Stimulated activated CD8-positive, alpha-beta memory T cell treated with anti-CD3 and anti-CD28 coated beads, Interleukin-4, amount 100 ng/mL, for 1 hour (primary cell): ENCODE data around the gene CAMK2A.

ENCODE experiments used
- DNase-seq, 2 donors: peaks; one replicate each; pipeline ENCODE4 v3.0.0-alpha.2; 2020; ENCODE audit warnings: low read depth in 2 of 2, low spot score in 1 of 2

Gene CAMK2A

DNA sequence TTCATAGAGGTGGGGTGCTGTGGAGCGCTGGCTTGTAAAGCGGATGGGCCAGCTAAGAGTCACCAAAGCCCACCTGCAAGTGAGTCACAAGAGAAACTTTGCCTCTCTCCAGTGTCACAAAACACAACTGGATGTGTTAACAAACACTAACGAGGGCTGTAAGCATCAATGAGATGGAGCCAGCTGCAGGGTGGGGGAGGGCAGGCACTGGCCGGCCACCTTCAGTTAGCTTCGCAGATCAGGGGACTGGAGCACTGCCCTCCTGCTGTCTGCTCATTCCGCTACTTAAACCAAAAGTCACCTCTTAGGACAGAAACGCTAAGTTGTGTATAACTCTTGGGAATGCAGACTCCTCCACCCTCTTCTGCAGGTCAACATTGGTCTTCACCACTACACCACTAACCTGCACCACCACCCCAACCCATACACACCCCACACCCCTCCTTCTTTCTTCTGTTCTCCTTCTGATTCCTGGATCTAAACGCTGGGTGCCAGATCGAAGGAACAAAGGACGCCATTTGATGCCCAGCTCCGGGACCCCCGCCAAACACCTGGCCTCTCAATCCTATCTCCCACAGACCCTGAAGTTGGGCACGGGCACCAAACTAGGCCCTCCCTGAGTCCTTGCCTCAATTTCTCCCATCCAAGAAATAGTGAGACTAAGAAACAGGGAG, 11.1 kb upstream of the CAMK2A start:
- DNase-seq, result no peak

DNA sequence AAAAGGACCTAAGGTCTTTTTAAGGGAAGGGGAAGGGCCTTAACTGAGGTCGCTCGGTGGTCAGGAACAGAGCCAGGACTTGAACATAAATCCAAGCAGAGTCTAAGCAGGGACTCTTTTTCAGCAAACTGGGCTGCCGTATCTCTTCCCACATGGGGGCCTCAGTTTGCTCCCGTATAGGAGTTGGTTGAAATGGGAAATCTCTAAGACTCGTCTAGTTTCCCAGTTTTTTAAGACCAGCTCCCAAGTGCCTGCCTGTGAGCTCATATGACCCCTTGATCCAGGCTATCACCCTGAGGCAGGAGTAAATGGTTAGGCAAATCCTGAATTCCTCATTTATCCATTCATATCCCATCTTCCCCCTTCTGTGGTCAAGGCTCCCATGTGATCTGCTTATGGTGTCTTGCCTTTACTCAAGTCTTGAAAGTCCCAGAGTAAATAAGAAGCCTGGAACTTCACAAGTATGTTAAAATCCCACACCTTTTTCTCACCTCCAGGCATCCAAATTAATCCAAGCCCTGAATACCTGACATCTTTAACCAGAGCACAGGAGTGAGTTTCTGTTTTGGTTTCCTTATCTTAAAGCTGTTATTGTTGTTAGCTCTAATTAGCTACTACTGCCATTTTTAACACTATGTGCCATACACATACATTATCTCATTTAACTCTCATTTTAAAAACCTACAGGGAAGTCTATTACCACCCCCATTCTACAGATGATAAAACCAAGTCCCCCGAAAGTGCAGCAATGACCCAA, 10.2 kb upstream of the CAMK2A start:
- DNase-seq, result no peak

GRCh38 chr5:150298701-150299451, 9.3 kb upstream of the CAMK2A start:
- no peak for DNase-seq

DNA sequence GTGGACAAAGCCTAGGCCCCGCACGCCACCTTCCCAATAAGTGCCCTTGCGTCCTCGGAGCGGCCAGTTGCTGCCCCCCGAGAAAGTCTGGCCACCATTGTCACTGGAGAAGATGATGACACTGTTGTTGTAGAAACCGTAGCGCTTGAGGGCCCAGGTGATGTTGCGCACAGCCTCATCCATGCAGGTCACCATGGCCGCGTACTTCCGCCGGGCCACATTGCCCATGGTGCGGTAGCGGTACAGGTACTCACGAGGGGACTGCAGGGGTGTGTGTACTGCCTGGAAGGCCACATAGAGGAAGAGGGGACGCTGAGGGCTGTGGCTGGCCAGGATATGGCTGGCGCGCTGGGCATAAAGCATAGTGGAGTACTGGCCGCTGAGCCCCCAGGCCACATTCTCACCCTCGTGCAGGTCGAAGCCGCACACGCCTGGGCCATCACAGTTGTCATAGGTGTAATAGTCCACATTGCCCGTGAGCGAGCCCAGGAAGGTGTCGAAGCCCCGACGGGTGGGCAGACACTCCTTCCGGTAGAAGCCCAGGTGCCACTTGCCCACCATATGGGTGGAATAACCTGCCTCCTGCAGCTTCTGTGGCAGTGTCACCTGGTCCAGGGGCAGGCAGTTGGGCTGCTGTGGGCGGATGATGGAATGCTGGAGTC, 8.5 kb upstream of the CAMK2A start:
- DNase-seq, result no peak

DNA sequence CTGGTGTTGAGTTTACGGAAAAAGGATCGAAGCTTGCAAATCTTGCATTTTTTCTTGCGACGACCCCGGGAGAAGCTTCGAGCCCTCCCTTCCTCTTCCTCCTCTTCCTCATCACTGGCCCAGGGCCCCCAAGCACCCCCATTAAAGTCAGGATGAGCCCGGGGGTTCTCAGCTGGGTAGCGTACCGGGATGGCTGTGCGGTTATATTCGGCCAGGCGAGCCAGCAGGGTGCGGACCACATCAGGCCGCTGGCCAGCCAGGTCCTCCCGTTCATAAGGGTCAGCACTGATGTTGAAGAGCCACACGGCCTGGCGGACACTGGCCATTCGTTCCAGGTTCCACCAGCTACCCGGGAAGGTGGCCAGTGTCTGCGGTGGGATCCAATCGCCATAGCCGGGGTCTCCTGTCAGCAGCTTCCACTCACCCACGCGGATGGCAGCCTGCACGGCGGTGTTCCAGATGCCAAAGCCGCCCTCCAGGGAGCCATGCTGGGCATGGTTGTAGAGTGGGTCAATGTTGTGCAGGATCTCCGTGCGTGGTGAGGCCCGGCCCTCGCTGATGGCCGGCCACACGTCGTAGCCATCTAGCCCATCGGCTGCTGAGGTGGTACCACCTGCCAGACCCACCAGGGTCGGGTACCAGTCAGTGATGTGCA, 7.8 kb upstream of the CAMK2A start:
- no peak for DNase-seq

GRCh38 chr5:150296496-150296895, 6.9 kb upstream of the CAMK2A start:
- DNase-seq, result no peak

GRCh38 chr5:150295741-150296486, 6.3 kb upstream of the CAMK2A start:
- no peak for DNase-seq

DNA sequence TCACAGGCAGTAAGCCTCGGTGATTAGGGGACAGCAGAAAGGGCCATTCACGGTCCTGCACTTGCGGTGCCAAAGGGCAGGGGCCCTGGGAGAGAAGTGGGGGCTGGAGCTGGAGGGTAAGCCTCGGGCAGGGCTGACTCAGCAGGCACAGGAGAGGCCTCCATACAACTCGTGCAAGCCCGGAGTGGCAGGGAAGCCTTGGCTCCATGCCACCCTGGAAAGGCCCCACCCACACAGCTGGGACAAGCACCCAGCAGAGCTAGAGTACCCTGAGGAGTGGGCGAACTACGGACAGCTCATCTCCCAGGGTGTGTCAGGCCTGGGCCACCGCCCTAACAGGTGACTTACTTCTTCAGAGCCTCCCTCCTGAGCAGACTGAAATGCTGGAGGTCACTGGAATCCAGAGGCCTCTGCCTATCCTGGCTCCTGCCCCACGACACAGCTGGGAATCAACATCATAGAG, 5.6 kb upstream of the CAMK2A start:
- no peak for DNase-seq

GRCh38 chr5:150294551-150295071, 5.0 kb upstream of the CAMK2A start:
- DNase-seq, result no peak

GRCh38 chr5:150293091-150293941, 3.7 kb upstream of the CAMK2A start:
- no peak for DNase-seq

GRCh38 chr5:150291388-150292385, 2.1 kb upstream of the CAMK2A start:
- no peak for DNase-seq

- no peak for DNase-seq
These were observed 782 bp downstream of the CAMK2A start for GRCh38 chr5:150288791-150289190.

- no peak for DNase-seq
These were observed 1.2 kb downstream of the CAMK2A start for GRCh38 chr5:150288361-150288760.

- DNase-seq, result no peak
These were observed 2.8 kb downstream of the CAMK2A start for GRCh38 chr5:150286820-150287219.

- no peak for DNase-seq
These were observed 4.5 kb downstream of the CAMK2A start for GRCh38 chr5:150285114-150285513.

GRCh38 chr5:150284311-150284710, 5.3 kb downstream of the CAMK2A start:
- no peak for DNase-seq

- no peak for DNase-seq
These were observed 5.7 kb downstream of the CAMK2A start for GRCh38 chr5:150283904-150284303.

DNA sequence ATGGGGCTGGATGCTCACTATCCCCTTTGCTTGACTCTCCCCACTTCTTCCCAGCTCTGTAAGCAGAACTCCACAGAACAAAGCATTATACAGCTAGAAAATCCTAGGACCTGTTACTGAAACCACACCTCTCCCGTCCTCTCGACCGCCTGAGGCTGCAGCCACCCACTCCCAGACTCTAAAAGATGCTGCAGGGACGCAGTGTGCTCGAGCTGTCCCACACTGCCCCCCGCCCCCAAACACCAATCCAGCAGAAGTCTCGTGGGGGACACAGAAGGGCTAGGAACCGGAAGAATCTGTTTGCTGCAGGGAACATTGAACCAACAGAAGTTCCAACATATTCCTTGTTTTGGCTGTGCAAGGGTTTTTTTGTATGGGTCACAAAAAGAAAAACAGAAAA, 7.6 kb downstream of the CAMK2A start:
- DNase-seq, result no peak
